ENCODE measurements around the gene SMIM35.
"Not testable (repeated sequence)": the region's sequence is repeated elsewhere in the genome, so short reads cannot be mapped to it uniquely, and the experiment has no call there.

Gene SMIM35

DNA sequence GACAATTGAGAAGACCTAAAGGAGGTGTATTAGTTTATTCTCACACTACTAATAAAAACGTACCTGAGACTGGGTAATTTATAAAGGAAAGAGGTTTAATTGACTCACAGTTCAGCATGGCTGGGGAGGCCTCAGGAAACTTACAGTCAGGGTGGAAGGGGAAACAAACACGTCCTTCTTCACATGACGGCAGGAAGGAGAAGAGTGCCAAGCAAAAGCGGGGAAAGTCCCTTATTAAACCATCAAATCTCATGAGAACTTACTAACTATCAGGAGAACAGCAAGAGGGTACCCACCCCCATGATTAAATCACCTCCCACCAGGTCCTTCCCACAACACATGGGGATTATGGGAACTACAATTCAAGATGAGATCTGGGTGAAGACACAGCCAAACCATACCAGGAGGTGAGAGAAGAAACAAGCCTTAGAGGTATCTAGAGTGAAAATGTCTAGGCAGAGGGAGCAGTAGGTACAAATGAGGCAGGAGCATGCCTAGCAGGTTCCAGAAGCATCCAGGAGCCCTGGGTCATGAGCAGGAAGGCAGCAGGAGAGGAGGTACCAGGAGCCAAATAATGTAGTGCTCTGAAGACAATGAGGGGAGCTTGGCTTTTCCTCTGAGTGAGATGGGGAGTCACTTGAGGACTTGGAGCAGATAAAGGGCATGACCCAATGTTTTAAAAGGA lies 69.0 kb downstream of the SMIM35 start:
- no peak for DNase-seq

DNA sequence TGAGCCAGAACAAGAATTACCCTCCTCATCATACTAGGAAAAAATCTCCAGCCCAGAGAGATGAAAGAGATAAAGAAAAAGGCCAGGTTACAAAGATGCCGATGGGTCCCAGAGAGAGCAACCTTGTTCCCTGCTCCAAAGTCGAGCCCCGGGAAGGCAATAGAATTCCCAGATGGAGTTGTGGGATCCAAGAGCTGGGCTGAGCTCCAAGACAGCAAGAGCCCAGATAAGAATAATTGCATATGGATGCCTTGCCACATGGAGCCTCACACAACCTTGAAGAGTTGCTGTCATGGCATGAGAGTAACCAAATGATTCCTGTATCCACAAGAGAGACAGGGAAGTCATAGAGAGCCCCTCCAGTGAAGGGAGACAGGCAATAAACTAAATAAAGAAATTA lies 69.7 kb downstream of the SMIM35 start:
- no peak for DNase-seq

DNA sequence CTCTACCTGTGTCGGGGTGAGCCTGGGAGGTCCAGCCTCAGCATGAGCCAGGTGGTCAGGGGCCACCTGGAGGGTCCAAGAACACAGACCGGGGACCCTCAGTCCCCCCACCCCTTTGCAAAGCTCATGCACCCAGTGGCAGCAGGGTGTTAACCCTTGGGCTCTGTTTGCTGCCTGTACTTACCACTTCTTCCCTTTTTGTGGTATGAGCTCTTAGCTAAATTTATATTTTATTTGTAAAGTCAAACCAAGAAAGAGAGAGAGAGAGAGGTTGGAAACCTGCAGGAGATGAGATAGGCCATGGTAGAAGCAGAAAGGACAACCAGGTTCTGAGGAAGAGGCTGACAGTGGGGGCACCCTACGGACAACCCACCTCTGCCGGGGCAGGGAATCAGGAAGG lies 70.7 kb downstream of the SMIM35 start:
- DNase-seq: no peak

DNA sequence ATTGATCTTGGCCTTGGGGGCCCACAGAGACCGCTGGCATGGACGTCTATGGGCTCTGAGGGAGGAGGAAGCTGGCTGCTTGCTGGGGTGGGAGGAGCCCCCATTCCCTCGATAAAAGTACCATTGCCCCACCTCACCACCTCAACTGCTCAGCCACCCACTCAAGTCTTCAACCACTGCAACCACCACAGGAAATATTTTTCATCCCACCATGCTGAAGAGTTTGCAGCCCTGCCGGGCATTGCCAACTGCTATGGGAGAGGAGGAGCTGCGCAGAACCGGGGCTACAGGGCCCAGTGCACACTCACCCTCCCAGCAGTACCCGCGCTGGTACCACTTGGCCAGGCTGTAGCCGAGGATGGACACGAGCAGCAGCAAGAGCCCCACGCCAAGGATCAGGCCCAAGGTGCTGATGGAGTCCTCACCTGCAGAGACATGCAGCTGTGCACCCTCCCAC lies 71.3 kb downstream of the SMIM35 start:
- no peak for DNase-seq

DNA sequence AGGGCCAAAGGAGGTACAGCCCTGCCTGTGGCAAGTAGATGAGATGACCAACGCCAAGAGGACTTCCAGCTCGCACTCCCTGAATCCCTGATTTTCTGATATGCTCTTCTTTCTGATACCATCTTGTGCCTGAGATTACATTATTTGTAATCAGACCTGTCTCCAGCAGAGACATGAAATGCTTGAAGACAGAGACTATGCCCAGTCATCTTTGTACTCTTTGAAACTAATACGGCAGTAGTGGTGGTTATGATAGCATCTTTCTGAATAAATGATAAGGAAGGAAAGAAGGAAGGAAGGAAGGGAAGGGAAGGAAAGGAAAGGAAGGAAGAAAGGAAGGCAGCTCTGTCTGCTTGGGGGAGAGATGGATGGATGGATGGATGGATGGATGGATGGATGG lies 72.7 kb downstream of the SMIM35 start:
- DNase-seq: no peak

DNA sequence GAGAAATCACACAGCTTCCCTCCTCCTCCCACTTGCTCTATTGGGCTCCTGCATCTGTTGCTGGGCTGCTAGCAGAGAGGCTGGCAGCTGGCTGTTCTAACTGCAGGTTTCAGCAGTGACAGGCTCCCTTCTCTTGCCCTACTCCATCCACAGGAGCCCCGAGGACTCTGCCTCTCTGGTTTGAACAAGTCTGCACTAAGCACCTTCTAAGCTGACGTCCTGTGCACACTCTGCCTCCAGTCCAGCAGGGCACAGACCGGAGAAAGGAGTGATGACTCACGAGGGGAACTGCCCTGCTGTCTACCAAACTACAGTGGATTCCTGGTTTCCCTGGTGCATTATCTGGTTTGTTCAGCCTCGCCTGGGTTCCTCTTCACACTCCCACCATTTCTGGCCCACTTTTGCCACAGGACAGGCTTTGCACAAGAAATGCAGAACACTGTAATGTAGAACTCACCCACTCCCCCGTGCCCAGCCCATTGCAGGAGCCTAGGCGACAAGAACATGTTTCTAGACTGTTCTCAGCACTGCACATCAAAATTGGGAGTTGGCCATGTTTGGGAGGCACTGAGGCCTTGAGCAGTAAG lies 74.6 kb downstream of the SMIM35 start:
- DNase-seq: no peak

DNA sequence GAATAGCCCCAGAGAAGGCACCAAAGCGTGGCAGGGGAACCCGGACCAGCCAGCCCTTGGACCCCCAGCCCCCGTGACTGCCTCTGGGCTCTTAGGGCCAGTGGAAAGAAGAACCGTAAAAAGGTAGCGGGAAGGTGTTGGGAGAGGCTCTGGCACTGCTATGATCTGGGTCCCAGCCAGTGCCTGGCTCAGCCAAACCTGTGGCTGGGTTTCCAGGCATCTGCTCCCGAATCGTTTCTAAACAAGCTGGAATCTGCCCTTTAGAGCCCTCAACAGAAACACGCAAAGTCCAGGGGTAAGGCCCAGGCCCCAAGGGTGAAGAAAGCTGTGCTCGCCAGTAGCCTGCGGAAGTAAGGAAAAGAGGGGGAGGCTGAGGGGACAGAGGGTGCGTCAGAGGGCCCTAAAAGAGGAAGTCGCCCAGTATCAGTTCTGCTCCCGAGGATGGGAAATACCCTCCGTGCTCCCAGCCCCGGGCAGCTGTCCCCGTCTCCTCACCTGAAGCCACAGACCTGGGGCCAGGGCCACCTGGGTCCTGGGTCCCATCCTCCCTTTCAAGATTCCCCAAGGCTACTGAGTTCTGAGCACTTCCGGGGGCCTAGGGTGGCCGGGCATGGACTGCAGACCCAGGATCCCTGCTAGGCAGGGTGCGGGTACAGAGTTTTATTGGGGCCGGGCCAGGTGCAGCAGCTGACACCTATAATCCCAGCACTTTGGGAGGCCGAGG lies 75.9 kb downstream of the SMIM35 start:
- no peak for DNase-seq

DNA sequence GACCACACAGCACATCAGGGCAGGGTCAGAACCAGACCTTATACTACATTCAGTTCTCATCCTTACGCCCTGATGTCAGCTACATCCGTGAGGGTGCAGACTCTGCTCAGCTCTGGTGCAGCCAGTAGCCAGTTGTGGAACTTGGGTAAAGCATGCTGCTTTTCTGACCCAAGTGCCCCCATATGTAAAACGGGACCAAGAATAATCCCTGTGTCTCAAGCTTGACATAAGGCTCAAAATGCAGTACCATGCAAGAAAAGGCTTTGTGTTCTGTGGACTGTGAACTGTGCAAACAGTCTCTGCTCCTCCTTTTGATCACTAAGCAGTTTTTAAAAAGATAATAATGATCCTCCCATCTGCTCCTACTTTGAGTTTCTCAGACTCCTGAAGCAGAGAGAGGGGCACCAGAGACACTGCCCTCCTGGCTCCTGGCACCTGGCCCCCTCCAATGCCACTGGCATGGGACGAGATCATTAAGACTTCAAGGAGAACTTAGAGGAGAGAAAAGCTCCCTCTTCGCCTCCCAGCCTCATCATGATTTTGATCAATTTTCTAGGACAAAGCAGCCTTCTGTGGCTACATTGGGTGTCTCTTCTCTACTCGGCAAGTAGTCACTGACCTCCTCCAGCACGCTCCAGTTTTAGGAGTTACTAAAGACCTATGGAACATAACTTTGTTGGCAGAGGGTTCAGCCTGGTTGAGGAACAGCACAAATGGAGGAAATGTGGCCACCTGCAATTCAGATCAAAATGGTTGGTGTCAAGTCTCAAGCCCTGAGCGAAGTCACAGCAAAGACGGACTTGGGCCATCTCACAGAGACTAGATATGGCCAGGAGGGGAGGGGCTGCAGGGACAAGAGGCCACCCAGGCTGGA lies 76.7 kb downstream of the SMIM35 start:
- no peak for DNase-seq

DNA sequence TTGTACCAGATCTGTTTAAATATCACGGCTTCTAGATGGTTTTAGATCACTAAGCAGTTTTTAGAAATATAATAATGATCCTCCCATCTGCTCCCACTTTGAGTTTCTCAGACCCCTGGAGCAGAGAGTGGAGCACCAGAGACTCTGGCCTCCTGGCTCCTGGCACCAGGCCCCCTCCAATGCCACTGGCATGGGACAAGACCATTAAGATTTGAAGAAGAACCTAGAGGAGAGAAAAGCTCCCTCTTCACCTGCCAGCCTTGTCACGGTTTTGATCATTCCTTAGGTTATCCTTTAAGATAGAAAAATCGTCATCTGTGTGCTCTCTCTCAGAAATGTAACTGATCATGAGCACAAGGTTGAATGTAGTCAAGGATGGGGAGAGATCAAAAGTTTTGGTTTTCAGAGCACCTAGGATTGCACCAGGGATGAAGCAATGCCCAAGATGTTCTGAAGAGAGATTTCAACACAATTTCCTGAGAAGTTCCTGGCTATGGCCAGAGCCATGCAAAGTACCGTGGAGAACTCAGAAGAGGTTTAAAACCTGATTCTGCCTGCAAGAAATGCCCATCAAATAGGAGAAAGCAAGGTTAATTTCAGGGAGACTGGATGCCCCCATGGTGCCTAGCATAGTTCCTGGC lies 78.4 kb downstream of the SMIM35 start:
- DNase-seq: no peak

DNA sequence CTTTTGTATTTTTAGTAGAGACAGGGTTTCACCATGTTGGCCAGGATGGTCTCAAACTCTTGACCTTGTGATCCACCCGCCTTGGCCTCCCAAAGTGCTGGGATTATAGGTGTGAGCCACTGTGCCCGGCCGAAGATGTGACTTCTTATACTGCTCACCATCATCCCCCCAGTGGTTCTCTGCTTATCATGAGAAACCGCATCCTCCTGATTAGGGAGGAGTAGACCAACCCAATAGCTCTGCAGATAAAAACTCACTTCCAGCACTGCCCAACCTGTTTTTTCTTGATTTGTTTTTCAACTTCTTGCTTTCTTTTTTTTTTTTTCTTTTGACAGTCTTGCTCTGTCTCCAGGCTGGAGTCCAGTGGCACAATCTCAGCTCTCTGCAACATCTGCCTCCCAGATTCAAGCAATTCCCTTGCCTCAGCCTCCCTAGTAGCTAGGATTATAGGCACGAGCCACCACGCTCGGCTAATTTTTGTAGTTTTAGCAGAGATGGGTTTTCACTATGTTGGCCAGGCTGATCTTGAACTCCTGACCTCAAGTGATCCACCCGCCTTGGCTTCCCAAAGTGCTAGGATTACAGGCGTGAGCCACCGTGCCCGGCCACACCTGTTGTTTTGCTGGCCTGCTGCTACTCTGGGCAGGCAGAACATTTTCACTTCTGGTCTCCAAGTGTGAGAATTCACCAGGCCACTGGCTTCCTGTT lies 79.0 kb downstream of the SMIM35 start:
- DNase-seq: not testable (repeated sequence)

DNA sequence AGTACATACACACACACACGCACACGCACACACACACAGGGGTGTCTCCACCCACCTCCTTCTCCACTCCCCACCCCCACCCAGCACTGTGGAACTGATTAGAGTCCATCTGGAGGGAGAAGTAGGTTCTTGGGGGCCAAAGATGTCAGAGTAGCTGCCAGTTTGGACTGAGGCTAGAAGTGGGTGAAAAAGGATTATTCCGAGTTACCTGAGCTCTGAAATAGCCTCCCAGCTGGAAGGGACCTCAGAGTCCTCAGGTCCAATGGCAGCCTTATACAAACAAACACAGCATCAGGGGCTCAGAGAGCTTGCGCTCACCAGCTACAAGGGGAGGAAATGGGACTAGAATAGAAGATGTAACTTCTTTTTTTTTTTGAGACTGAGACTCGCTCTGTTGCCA lies 79.7 kb downstream of the SMIM35 start:
- DNase-seq: no peak

DNA sequence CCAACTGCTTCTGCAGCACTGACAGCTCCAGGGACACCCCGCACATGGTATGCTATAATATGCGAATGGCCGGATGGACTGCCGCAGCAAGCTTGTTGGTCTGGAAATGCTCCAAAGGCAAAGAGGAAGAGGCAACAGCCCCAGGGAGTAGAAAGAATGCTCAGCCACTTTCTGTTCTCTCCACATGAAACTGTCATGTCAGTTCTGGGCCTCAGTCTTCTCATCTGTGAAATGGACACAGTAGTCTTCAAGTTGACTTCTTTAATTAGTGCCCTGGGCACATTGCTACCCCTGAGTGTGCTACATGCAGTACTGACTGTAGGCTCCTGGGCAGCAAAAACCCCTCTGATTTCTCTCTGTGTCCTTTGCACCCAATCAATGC lies 80.6 kb downstream of the SMIM35 start:
- DNase-seq: no peak

DNA sequence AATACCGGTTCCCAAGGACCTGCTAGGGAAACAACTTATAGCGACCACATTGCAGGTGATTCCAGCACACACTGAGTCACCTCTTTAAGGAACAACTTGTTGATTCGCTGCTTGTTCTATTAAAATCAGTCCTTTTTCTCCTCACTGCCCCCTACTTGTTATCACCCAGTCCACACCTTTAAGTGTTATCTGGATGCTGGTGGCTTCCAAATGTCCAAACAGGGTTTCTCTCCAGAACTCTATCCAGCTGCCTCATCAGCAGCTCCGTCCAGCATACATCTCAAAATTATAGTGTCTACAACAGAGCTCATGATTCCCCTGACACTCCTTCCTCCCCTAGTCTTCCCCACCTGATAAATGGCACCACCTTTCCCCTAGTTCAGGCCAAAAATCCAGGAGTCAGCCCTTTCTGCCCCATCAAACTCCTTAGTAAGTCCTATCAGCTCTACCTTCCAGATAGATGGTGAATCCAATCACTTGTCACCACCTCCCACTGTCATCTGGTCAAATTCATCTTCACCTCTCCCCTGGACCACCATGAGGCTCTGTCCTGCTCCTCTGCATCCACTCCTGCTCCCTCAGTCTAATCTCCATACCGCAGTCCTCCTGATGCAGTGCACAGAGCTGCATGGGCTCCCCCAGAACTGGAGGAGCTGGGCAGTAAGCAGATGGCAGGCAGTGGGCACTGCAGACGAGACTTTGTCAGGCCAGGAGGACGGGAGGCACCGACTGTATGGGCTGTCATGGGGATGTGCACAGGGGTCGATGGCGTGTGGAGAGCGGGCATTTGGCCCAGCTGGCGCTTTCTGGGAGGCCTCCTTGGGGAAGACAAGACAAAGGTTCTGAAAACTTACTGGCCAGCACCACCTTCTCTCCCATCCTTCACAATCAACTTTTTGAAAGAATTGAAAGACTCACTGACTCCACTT lies 81.3 kb downstream of the SMIM35 start:
- no peak for DNase-seq

DNA sequence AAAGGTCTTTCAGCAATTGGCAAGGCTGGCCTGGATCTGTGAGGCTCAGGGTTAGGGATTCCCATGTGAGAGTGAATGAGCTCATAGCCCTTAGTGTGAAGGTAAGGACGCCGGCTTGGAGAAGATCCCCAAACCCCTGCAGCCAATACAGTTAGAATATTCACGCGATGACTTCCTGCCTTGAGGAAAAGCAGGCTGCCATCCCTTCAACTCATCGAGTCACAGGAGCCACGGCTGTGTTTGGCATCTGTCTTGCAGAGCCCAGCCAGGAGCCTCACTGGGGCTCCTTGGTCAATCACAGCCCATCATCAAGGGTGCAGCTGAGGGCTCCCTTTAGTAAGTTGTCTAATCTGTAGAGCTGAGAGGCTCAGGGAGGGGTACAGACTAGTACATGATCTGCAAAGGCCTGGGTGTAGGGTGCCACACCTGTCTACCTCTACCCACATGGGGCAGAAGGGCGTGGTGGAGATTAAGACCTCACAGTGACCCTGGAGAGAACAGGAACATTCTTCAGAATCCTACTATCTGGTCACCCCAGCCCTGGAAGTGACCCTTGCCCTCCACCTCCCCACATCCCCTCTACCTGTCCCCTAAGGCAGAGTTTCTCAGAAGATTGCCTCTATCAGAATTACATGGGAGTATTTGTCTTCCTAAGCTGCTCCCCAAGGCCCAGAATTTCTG lies 82.1 kb downstream of the SMIM35 start:
- DNase-seq: no peak

DNA sequence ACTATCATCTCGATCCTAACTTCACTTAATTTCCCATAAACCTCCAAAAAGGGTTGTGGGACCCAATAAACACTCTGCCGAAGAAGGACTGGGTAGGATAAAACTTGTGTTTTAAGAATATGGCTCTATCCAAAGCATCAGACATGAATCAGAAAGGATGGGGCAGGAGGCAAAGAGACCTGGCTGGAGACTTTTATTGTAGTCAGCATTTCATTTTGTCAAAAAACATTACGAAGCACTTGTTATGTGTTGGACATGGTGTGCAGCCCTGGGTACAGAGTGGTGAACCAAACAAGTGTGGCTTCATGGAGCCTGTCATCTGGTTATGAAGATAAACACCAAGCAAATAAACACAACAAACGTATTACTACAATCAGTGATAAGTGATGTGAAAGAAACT lies 83.3 kb downstream of the SMIM35 start:
- DNase-seq: no peak

DNA sequence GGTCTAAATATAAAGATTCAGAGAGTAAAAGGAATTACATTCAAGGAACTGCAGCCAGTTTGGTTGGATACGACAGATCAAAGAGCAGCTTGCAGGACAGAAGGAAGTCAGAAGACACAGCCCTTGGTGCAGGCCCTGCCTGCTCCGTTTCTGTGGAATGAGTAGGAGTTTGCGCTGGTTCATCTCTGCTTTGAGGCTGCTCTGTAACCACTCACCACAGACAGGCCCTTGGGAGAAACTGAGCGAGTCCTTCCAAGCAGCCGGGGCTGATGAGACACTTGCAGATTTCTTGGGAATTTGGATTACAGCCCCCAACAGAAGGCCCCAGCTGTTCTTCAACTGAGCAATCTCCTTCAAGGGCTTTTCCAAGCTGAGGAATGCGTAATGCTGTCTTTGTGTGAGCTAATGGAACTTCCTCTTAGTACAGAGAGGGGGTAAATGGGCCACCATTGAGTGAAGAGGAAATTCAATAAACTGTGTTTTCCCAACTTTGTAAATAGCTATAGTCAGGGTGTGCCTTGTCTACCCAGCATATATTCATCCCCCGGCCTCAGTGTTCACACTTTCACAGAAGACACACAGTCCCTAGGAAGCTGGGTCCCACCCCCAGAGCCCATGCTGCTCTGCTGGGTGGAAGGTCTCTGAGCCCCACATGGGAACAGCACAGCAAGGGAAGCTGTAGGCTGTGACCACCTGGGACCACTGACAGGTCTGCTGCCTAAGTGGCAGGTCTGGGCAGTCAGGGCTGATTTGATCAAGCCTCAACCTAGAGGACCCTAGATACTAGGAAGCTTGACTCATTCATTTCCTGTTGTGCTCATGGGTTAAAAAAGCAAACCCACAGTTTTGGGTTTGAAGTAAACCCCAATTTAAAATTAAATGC lies 84.0 kb downstream of the SMIM35 start:
- no peak for DNase-seq

DNA sequence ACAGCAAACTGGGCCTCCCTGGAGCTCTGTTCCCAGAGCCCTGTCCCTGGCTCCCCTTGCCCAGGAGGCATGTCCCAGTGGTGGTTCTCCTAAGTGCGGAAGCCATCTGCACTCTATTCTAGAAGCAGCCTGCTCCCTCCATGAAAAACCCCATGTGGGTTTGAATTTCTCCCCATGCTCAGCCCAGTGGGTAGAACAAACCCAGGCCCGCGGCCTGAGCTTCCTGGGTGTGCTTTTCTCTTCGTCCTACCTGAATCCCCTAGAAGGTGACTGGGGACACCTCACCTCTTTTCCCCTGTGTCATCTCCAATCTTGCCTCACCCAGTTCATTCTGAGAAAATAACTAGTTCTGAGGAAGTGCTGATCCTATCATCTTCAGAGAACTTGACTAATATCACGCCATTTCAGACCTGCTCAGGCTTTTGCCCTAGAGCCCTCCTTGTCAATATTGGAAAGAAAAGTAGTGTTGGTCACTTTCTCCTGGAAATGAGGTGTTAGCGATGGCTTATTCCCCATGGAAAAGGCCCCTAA lies 84.7 kb downstream of the SMIM35 start:
- DNase-seq: no peak

DNA sequence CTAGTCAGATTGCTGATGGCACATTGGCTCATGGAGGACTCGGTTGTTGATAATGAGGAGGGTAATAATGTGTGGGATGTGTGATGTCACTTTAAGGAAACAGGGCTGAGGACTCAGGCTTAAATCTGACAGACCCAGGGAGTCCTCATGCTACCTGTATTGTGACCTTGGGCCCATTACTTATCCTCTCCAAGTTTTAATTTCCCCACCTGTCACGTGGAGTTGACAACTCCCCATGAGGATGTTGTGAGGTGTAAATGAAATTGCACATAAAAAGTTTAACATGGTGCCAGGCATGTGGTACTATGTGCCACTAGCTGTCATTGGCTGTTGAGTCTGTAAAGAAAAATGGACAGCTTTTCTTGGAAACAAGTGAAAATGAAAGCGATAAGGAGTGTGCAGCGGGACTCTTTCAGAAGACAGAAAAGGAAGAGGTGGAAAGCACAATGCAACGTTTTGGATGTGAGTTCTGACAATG lies 85.2 kb downstream of the SMIM35 start:
- DNase-seq: no peak

DNA sequence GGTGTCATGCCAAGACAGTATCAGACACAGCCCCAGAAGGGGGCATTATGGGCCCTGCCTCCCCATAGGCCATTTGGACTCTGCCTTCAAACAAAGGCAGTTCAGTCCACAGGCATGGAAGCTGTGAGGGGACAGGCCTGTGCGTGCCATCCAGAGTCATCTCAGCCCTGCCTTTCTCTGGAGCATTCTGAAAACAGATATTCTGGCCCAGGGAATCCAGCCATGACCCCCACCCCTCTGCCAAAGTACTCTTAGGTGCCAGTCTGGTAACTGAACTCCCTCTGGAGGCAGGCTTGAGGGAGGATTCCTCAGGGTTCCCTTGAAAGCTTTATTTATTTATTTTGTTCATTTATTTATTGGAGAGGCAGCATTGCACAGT lies 85.9 kb downstream of the SMIM35 start:
- DNase-seq: no peak

All from NCI-H2081 treated with DMSO at 0.1 percent for 48 hours (cell line).